GM23338 (cell line): Measurements from ENCODE around the gene GIPC2. TPM values are rescaled to one million over a fixed set of nuclear protein-coding genes. Genes with fewer than 3 reads are reported as not detected.

Experiments
- ATAC-seq: fragments of 200-7000 bp; cut with Tn5 transposase; 3 replicates; pipeline ENCODE4 v1.9.1; 2020
- DNase-seq: peaks from one replicate; pipeline ENCODE4 v3.0.0-alpha.2; 2015; ENCODE audit warnings: low spot score
- H2AFZ ChIP-seq: fragments of 200-600 bp; sonication (generic); 2 replicates; pipeline ENCODE4 v1.8.0; 2016; ENCODE audit warnings: antibody characterized with exemption, mild to moderate bottlenecking, moderate library complexity
- H3F3A ChIP-seq: fragments of 200-600 bp; sonication (generic); replicated peaks from 2 replicates; pipeline ENCODE4 v1.8.0; 2017; ENCODE audit warnings: antibody characterized with exemption, mixed run types, low read depth
- H3K27ac ChIP-seq: fragments of 200-600 bp; sonication (generic); 2 replicates; pipeline ENCODE4 v1.6.1; 2016; ENCODE audit warnings: low read depth
- H3K27me3 ChIP-seq: fragments of 200-600 bp; sonication (generic); 2 replicates; pipeline ENCODE4 v1.8.0; 2016; ENCODE audit warnings: mild to moderate bottlenecking, mixed run types, moderate library complexity; ENCODE audit not compliant: insufficient read depth
- H3K36me3 ChIP-seq: fragments of 200-600 bp; sonication (generic); 2 replicates; pipeline ENCODE4 v1.8.0; 2016; ENCODE audit warnings: mild to moderate bottlenecking; ENCODE audit not compliant: insufficient read depth
- H3K4me1 ChIP-seq: fragments of 200-600 bp; sonication (generic); 2 replicates; pipeline ENCODE4 v1.8.0; 2016; ENCODE audit warnings: mild to moderate bottlenecking, moderate library complexity; ENCODE audit not compliant: insufficient read depth
- H3K4me2 ChIP-seq: fragments of 200-600 bp; sonication (generic); 2 replicates; pipeline ENCODE4 v1.7.1; 2017; ENCODE audit warnings: mixed run types
- H3K4me3 ChIP-seq: fragments of 200-600 bp; sonication (generic); 2 replicates; pipeline ENCODE4 v1.6.1; 2016; ENCODE audit warnings: mixed run types
- H3K79me2 ChIP-seq: fragments of 200-600 bp; sonication (generic); replicated peaks from 2 replicates; pipeline ENCODE4 v1.8.0; 2017; ENCODE audit warnings: mild to moderate bottlenecking; ENCODE audit not compliant: insufficient read depth
- H3K9me2 ChIP-seq: fragments of 200-600 bp; sonication (generic); 2 replicates; pipeline ENCODE4 v1.8.0; 2017; ENCODE audit not compliant: insufficient read depth
- H4K20me1 ChIP-seq: fragments of 200-600 bp; sonication (generic); replicated peaks from 2 replicates; pipeline ENCODE4 v1.8.0; 2017; ENCODE audit warnings: mild to moderate bottlenecking; ENCODE audit not compliant: insufficient read depth
- H3K27ac Mint-ChIP-seq: 2 replicates; pipeline ENCODE4 v1.8.0; 2020; ENCODE audit warnings: inconsistent platforms, mild to moderate bottlenecking, moderate library complexity, mixed read lengths
- H3K27me3 Mint-ChIP-seq: 3 replicates; pipeline ENCODE4 v1.8.0; 2022; ENCODE audit warnings: low read depth, mild to moderate bottlenecking, moderate library complexity, mixed read lengths, inconsistent platforms; ENCODE audit not compliant: insufficient read depth, poor library complexity
- H3K36me3 Mint-ChIP-seq: 3 replicates; pipeline ENCODE4 v1.8.0; 2021; ENCODE audit warnings: low read depth, mild to moderate bottlenecking, inconsistent platforms, moderate library complexity, mixed read lengths
- H3K4me1 Mint-ChIP-seq: 3 replicates; pipeline ENCODE4 v1.8.0; 2020; ENCODE audit warnings: mild to moderate bottlenecking, inconsistent platforms, mixed read lengths
- H3K4me3 Mint-ChIP-seq: 3 replicates; pipeline ENCODE4 v1.8.0; 2021; ENCODE audit warnings: moderate library complexity, mild to moderate bottlenecking, inconsistent platforms, mixed read lengths
- H3K9me3 Mint-ChIP-seq: 3 replicates; pipeline ENCODE4 v1.8.0; 2020; ENCODE audit warnings: moderate library complexity, mild to moderate bottlenecking, inconsistent platforms, mixed read lengths
- CREB1 ChIP-seq: fragments of 250-450 bp; sonication (Bioruptor Pico); IDR thresholded peaks from 2 replicates; pipeline ENCODE4 v1.5.0; 2020; ENCODE audit warnings: low read depth, mild to moderate bottlenecking, moderate library complexity
- EZH2 ChIP-seq: fragments of 200-600 bp; sonication (generic); IDR thresholded peaks from one replicate; pipeline ENCODE4 v1.8.0; 2017; ENCODE audit warnings: antibody characterized with exemption, mild to moderate bottlenecking, low read depth; ENCODE audit not compliant: unreplicated experiment
- EZH2phosphoT487 ChIP-seq: fragments of 200-600 bp; sonication (generic); IDR thresholded peaks from one replicate; pipeline ENCODE4 v1.8.1; 2018; ENCODE audit warnings: antibody characterized with exemption; ENCODE audit not compliant: unreplicated experiment
- JUNB ChIP-seq: IDR thresholded peaks from one replicate; pipeline ENCODE4 v1.6.1; 2016; ENCODE audit warnings: antibody characterized with exemption; ENCODE audit not compliant: unreplicated experiment
- NANOG ChIP-seq: IDR thresholded peaks from 2 replicates; pipeline ENCODE4 v1.6.1; 2016; ENCODE audit warnings: antibody characterized with exemption, borderline replicate concordance
- ZNF114 ChIP-seq: fragments of 250-450 bp; sonication (Bioruptor Pico); IDR thresholded peaks from 2 replicates; pipeline ENCODE4 v1.5.0; 2020; ENCODE audit warnings: mild to moderate bottlenecking, moderate library complexity
- ZNF331 ChIP-seq: fragments of 250-450 bp; sonication (Bioruptor Pico); IDR thresholded peaks from 2 replicates; pipeline ENCODE4 v1.5.0; 2020; ENCODE audit warnings: low read depth, mild to moderate bottlenecking, moderate library complexity
- polyA plus RNA-seq: library from polyadenylated mRNA; unstranded; fragments of >200 nt; fragmentation: Nextera tagmentation; extraction: Ambion mirVana; gene quantifications from 2 replicates; pipeline ENCODE4 v1.2.1, GENCODE V29; 2016
- total RNA-seq: library from RNA; depleted of rRNA; stranded (reverse); fragments of >200 nt; shearing (Covaris generic); gene quantifications from 2 replicates; pipeline ENCODE4 v1.2.3, GENCODE V29; 2014
- TF ChIP-seq, protein P1 (sequence below): IDR thresholded peaks from 2 replicates; pipeline ENCODE4 v1.6.1; 2016; ENCODE audit warnings: antibody characterized with exemption
- TF ChIP-seq, protein P2 (sequence below): IDR thresholded peaks from one replicate; pipeline ENCODE4 v1.6.1; 2018; ENCODE audit warnings: antibody characterized with exemption; ENCODE audit not compliant: unreplicated experiment
- TF ChIP-seq, protein P3 (sequence below): fragments of 250-450 bp; sonication (Bioruptor Pico); IDR thresholded peaks from 2 replicates; pipeline ENCODE4 v1.5.0; 2020; ENCODE audit warnings: mild to moderate bottlenecking, moderate library complexity

Gene GIPC2
- total and polyA plus RNA-seq, 2 experiments from 2014 or later, result 1.2 to 1.5 TPM

DNA sequence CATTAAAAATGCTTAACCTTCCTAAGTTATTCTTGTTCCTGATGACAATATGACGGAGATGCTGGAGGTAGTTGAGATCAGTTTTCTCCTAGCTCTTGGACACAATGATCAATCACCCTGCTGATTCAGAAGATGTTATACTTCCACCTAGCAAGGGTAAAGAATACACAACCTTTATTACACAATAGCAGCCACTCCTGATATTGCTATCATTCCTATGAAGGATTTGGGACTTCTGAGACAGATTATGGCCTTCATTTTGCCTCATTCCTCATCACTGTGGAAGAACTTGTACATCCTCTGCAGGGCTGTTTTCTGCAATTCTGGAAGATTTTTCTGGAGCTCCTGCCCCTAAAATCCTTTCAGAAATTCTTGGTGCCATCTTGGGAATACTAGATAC is 47.8 kb downstream of the GIPC2 start:
- Histone ChIP-seq H3F3A (no peaks in the 10 kb centered on the region), H3K79me2 (no peaks in the 10 kb centered on the region), H4K20me1 (no peaks in the 10 kb centered on the region), H3K4me2 (no peak overlapping the region), H3K4me1 (no peaks in the 10 kb centered on the region), H3K27ac (no peak overlapping the region), H2AFZ (no peak overlapping the region), H3K36me3 (no peaks in the 10 kb centered on the region), H3K9me2 (no peaks in the 10 kb centered on the region), H3K27me3 (no peaks in the 10 kb centered on the region), H3K4me3 (no peak overlapping the region)
- H3K9me3 Mint-ChIP-seq, result no peaks in the 10 kb centered on the region
- peaks cover 4% of the 10 kb centered on the region; the same call in 1 of the 3 replicates for H3K4me1 Mint-ChIP-seq
- H3K4me3 Mint-ChIP-seq, result no peak overlapping the region
- ATAC-seq (no peak), DNase-seq (no peak)
- H3K27ac Mint-ChIP-seq, result no peak overlapping the region
- no peaks in the 10 kb centered on the region for H3K27me3 Mint-ChIP-seq
- no peaks in the 10 kb centered on the region for H3K36me3 Mint-ChIP-seq
- no peak for TF ChIP-seq NANOG
- TF ChIP-seq EZH2phosphoT487, result no peak
- TF ChIP-seq, protein P1, sequence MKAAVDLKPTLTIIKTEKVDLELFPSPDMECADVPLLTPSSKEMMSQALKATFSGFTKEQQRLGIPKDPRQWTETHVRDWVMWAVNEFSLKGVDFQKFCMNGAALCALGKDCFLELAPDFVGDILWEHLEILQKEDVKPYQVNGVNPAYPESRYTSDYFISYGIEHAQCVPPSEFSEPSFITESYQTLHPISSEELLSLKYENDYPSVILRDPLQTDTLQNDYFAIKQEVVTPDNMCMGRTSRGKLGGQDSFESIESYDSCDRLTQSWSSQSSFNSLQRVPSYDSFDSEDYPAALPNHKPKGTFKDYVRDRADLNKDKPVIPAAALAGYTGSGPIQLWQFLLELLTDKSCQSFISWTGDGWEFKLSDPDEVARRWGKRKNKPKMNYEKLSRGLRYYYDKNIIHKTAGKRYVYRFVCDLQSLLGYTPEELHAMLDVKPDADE, result no peak

DNA sequence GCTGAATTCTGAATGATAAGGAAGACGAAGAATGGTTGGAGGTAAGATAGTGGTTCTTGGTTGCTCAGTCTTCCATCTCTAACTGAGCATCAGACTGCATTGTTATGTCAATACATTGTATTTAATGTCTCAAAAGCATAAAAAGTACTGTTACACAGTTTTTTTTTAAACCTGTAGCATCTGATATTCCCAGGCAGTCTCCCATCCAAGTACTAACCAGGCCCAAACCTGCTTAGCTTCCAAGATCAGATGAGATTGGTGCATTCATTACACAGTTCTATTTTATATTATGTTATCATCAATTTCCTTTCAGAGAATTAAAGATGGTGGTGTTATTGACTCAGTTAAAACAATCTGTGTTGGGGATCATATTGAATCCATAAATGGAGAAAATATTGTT is 48.9 kb downstream of the GIPC2 start:
- Histone ChIP-seq H2AFZ (no peak overlapping the region), H3K4me2 (no peak overlapping the region), H3K27ac (no peak overlapping the region), H3F3A (no peaks in the 10 kb centered on the region), H3K9me2 (no peaks in the 10 kb centered on the region), H3K4me3 (no peak overlapping the region), H3K36me3 (no peaks in the 10 kb centered on the region), H4K20me1 (no peaks in the 10 kb centered on the region), H3K79me2 (no peaks in the 10 kb centered on the region), H3K27me3 (no peaks in the 10 kb centered on the region), H3K4me1 (no peaks in the 10 kb centered on the region)
- H3K9me3 Mint-ChIP-seq, result no peaks in the 10 kb centered on the region
- H3K4me3 Mint-ChIP-seq, result no peak overlapping the region
- H3K36me3 Mint-ChIP-seq, result no peaks in the 10 kb centered on the region
- DNase-seq (no peak), ATAC-seq (no peak)
- no peak overlapping the region for H3K27ac Mint-ChIP-seq
- no peaks in the 10 kb centered on the region for H3K27me3 Mint-ChIP-seq
- H3K4me1 Mint-ChIP-seq, result peaks cover 4% of the 10 kb centered on the region; the same call in 1 of the 3 replicates
- TF ChIP-seq CREB1 (CRISPR knock-in tag), result no peak
- TF ChIP-seq JUNB, result no peak
- TF ChIP-seq, protein P2, sequence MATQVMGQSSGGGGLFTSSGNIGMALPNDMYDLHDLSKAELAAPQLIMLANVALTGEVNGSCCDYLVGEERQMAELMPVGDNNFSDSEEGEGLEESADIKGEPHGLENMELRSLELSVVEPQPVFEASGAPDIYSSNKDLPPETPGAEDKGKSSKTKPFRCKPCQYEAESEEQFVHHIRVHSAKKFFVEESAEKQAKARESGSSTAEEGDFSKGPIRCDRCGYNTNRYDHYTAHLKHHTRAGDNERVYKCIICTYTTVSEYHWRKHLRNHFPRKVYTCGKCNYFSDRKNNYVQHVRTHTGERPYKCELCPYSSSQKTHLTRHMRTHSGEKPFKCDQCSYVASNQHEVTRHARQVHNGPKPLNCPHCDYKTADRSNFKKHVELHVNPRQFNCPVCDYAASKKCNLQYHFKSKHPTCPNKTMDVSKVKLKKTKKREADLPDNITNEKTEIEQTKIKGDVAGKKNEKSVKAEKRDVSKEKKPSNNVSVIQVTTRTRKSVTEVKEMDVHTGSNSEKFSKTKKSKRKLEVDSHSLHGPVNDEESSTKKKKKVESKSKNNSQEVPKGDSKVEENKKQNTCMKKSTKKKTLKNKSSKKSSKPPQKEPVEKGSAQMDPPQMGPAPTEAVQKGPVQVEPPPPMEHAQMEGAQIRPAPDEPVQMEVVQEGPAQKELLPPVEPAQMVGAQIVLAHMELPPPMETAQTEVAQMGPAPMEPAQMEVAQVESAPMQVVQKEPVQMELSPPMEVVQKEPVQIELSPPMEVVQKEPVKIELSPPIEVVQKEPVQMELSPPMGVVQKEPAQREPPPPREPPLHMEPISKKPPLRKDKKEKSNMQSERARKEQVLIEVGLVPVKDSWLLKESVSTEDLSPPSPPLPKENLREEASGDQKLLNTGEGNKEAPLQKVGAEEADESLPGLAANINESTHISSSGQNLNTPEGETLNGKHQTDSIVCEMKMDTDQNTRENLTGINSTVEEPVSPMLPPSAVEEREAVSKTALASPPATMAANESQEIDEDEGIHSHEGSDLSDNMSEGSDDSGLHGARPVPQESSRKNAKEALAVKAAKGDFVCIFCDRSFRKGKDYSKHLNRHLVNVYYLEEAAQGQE, result no peak
- TF ChIP-seq ZNF331 (CRISPR knock-in tag), result no peak
- TF ChIP-seq, protein P3, sequence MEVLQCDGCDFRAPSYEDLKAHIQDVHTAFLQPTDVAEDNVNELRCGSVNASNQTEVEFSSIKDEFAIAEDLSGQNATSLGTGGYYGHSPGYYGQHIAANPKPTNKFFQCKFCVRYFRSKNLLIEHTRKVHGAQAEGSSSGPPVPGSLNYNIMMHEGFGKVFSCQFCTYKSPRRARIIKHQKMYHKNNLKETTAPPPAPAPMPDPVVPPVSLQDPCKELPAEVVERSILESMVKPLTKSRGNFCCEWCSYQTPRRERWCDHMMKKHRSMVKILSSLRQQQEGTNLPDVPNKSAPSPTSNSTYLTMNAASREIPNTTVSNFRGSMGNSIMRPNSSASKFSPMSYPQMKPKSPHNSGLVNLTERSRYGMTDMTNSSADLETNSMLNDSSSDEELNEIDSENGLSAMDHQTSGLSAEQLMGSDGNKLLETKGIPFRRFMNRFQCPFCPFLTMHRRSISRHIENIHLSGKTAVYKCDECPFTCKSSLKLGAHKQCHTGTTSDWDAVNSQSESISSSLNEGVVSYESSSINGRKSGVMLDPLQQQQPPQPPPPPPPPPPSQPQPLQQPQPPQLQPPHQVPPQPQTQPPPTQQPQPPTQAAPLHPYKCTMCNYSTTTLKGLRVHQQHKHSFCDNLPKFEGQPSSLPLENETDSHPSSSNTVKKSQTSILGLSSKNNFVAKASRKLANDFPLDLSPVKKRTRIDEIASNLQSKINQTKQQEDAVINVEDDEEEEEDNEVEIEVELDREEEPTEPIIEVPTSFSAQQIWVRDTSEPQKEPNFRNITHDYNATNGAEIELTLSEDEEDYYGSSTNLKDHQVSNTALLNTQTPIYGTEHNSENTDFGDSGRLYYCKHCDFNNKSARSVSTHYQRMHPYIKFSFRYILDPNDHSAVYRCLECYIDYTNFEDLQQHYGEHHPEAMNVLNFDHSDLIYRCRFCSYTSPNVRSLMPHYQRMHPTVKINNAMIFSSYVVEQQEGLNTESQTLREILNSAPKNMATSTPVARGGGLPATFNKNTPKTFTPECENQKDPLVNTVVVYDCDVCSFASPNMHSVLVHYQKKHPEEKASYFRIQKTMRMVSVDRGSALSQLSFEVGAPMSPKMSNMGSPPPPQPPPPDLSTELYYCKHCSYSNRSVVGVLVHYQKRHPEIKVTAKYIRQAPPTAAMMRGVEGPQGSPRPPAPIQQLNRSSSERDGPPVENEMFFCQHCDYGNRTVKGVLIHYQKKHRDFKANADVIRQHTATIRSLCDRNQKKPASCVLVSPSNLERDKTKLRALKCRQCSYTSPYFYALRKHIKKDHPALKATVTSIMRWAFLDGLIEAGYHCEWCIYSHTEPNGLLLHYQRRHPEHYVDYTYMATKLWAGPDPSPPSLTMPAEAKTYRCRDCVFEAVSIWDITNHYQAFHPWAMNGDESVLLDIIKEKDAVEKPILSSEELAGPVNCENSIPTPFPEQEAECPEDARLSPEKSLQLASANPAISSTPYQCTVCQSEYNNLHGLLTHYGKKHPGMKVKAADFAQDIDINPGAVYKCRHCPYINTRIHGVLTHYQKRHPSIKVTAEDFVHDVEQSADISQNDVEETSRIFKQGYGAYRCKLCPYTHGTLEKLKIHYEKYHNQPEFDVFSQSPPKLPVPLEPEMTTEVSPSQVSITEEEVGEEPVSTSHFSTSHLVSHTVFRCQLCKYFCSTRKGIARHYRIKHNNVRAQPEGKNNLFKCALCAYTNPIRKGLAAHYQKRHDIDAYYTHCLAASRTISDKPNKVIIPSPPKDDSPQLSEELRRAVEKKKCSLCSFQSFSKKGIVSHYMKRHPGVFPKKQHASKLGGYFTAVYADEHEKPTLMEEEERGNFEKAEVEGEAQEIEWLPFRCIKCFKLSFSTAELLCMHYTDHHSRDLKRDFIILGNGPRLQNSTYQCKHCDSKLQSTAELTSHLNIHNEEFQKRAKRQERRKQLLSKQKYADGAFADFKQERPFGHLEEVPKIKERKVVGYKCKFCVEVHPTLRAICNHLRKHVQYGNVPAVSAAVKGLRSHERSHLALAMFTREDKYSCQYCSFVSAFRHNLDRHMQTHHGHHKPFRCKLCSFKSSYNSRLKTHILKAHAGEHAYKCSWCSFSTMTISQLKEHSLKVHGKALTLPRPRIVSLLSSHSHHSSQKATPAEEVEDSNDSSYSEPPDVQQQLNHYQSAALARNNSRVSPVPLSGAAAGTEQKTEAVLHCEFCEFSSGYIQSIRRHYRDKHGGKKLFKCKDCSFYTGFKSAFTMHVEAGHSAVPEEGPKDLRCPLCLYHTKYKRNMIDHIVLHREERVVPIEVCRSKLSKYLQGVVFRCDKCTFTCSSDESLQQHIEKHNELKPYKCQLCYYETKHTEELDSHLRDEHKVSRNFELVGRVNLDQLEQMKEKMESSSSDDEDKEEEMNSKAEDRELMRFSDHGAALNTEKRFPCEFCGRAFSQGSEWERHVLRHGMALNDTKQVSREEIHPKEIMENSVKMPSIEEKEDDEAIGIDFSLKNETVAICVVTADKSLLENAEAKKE (CRISPR knock-in tag), result no peak
- TF ChIP-seq ZNF114, result no peak
- no peak for TF ChIP-seq EZH2
- TF ChIP-seq NANOG, result no peak
